Esophagus muscularis mucosa (tissue), 4 donors: ENCODE results near the gene MND1. TPM values are rescaled to one million over a fixed set of nuclear protein-coding genes. Genes with fewer than 3 reads are reported as not detected.

ENCODE experiments used
- DNase-seq: peaks from one replicate; pipeline ENCODE4 v3.0.0-alpha.2; 2017; ENCODE audit errors: extremely low spot score
- H3K27ac ChIP-seq, 4 donors: fragments of 200-600 bp; sonication (generic); replicated peaks in 1 of 4; 1 replicate in 3 of 4; 2 replicates in 1 of 4; pipeline ENCODE4 v1.5.1; 2016 to 2019; ENCODE audit warnings: mild to moderate bottlenecking in 1 of 4
- H3K27me3 ChIP-seq, 4 donors: fragments of 200-600 bp; sonication (generic); one replicate each; pipeline versions ENCODE4 v1.5.1 to v1.6.0; 2016 to 2019
- H3K36me3 ChIP-seq, 4 donors: fragments of 200-600 bp; sonication (generic); one replicate each; pipeline ENCODE4 v1.5.1; 2016 to 2019
- H3K4me1 ChIP-seq, 4 donors: fragments of 200-600 bp; sonication (generic); one replicate each; pipeline ENCODE4 v1.5.1; 2016 to 2019
- H3K4me3 ChIP-seq, 4 donors: fragments of 200-600 bp; sonication (generic); 1 replicate in 2 of 4; 2 replicates in 2 of 4; pipeline ENCODE4 v1.5.1; 2016 to 2019; ENCODE audit warnings: mild to moderate bottlenecking in 4 of 4, moderate library complexity in 1 of 4
- H3K9me3 ChIP-seq, 4 donors: fragments of 200-600 bp; sonication (generic); 1 replicate in 3 of 4; 2 replicates in 1 of 4; pipeline ENCODE4 v1.5.1; 2016 to 2019
- EP300 ChIP-seq: sonication (generic); formaldehyde crosslinking; IDR thresholded peaks from one replicate; pipeline ENCODE4 v1.6.1; 2017; ENCODE audit warnings: antibody characterized with exemption
- POLR2A ChIP-seq: fragments of 450-650 bp; IDR thresholded peaks from one replicate; pipeline ENCODE4 v1.6.1; 2017; ENCODE audit warnings: antibody characterized with exemption, moderate library complexity, mild to moderate bottlenecking, low read depth
- POLR2AphosphoS5 ChIP-seq, 2 donors: sonication (generic); formaldehyde crosslinking; IDR thresholded peaks; one replicate each; pipeline ENCODE4 v1.6.1; 2017; ENCODE audit warnings: antibody characterized with exemption in 2 of 2
- WGBS: methylation state at CpG from one replicate; pipeline ENCODE4 v1.1.5; 2018; 5-methylcytosine and 5-hydroxymethylcytosine counted together
- intact Hi-C: fragments of 100-400 bp; cut with DNase I; formaldehyde crosslinking; loops from one replicate; pipeline ENCODE4 v1.15.1; 2023
- total RNA-seq, 4 donors: library from RNA; depleted of rRNA; stranded (reverse); fragments of >200 nt; gene quantifications; one replicate each; pipeline versions ENCODE4 v1.1.0 to v1.2.1, GENCODE V29; 2016
- TF ChIP-seq, protein P1 (sequence below), 3 experiments: fragments of 200-600 bp in 2 of 3; fragments of 450-650 bp in 1 of 3; sonication (generic) in 2 of 3; IDR thresholded peaks; one replicate each; pipeline ENCODE4 v1.5.1; 2017 to 2019; ENCODE audit warnings: antibody characterized with exemption in 3 of 3, mild to moderate bottlenecking in 2 of 3, moderate library complexity in 1 of 3

Gene MND1
- total RNA-seq, 4 donors from 2014 or later: 0.99 TPM; not detected in 3

DNA sequence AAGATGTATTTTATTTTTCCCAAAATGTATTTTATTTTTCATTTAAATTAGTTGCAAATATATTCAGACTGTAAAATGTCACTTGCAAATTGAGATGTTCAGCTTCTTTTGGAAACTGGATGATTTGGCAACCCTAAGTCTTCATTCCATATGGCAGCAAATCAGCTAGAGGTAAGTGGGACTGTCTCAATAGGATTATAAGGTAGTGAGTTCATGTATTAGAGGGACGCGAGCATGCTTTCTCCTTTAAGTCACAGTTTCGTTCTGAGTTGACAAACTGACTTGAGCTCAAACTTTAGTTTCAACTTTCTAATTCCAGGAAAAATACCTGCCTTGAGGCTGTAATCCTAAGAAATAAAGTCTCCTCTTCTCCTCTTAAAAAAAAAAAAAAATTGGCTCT is 77.5 kb downstream of the MND1 start:
- intact Hi-C loops: no loop called here
- 85% methylated on average over 3 of the region's 3 CpGs for WGBS

DNA sequence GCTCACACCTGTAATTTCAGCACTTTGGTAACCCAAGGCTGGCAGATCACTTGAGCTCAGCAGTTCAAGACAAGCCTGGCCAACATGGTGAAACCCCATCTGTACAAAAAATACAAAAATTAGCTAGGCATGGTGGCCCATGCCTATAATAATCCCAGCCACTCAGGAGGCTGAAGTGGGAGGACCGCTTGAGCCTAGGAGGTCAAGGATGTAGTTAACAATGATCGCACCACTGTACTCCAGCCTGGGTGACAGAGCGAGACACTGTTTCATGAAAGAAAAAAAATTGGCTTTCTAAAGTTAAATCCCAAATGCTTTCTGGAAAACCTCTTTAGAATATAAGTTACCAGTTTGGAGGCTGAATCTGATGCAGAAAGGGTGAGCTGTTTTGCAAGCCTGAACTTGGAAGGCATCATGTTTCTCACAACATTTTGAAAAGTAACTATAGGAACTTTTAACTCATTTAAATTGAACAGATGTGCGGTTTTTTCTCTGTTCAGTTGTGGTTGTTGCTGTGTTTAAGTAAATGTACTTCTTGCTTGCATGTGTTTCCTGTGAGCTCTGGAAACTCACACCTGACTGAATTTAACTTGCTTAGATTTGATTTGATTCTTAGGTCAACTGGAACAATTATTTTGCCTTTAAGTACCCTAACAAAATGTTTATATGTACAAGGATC is 81.9 kb downstream of the MND1 start:
- no peaks in the 10 kb centered on the region for H3K27me3 ChIP-seq
- no peak overlapping the region for H3K27ac ChIP-seq
- 93% methylated on average over 4 of the region's 4 CpGs for whole genome bisulfite sequencing
- TF ChIP-seq, protein P1, sequence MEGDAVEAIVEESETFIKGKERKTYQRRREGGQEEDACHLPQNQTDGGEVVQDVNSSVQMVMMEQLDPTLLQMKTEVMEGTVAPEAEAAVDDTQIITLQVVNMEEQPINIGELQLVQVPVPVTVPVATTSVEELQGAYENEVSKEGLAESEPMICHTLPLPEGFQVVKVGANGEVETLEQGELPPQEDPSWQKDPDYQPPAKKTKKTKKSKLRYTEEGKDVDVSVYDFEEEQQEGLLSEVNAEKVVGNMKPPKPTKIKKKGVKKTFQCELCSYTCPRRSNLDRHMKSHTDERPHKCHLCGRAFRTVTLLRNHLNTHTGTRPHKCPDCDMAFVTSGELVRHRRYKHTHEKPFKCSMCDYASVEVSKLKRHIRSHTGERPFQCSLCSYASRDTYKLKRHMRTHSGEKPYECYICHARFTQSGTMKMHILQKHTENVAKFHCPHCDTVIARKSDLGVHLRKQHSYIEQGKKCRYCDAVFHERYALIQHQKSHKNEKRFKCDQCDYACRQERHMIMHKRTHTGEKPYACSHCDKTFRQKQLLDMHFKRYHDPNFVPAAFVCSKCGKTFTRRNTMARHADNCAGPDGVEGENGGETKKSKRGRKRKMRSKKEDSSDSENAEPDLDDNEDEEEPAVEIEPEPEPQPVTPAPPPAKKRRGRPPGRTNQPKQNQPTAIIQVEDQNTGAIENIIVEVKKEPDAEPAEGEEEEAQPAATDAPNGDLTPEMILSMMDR (IDR thresholded peaks at IDR 0.05): no peak
- TF ChIP-seq POLR2AphosphoS5 (IDR thresholded peaks at IDR 0.05) (no peak), POLR2A (no peak), EP300 (no peak)
- intact Hi-C loops: no loop called here
- peaks cover 0 to 32% (median 24%) of the 10 kb centered on the region in 4 donors for H3K4me1 ChIP-seq
- H3K9me3 ChIP-seq: no peaks in the 10 kb centered on the region
- no peak overlapping the region for H3K4me3 ChIP-seq
- no peaks in the 10 kb centered on the region for H3K36me3 ChIP-seq
- DNase-seq: no peak

More for the DNA sequence above, 77.5 kb downstream of the MND1 start:
- Histone ChIP-seq H3K36me3 (no peaks in the 10 kb centered on the region), H3K9me3 (no peaks in the 10 kb centered on the region), H3K27ac (no peak overlapping the region), H3K4me3 (no peak overlapping the region), H3K27me3 (no peaks in the 10 kb centered on the region), H3K4me1 (peaks cover 0 to 4% (median 2%) of the 10 kb centered on the region in 4 donors)
- no peak for DNase-seq
- TF ChIP-seq POLR2AphosphoS5 (IDR thresholded peaks at IDR 0.05) (no peak), POLR2A (no peak), EP300 (no peak)
- TF ChIP-seq, protein P1 (IDR thresholded peaks at IDR 0.05): no peak

- H3K4me1 ChIP-seq: peaks cover 0 to 32% (median 24%) of the 10 kb centered on the region in 4 donors
These were observed 83.0 kb downstream of the MND1 start for GRCh38 chr4:153427363-153428071.

DNA sequence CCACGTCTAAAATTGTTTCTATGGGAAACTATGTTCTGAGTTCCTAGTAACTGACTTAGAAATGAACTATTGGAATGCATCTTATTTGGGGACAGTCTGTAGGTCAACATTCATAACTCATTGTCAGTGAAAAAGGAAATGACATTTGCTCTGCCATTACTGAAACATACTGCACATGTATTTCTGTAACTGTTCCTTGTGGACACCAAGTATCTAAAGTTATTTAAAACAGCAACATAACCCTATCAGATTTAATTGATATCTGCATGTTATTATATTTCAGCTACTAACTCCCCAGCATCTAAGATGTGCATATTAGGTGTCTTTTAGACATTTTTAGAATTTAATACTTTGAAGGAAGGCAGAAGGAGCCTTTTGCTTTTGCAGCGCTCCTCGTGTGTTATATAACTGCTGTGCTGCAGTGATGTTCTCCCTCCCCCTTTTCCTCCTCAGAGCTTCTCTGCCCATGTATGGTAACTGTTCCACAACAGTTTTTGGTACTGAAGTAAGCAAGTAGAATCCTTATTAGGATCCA is 84.5 kb downstream of the MND1 start:
- DNase-seq: no peak
- peaks cover 0 to 38% (median 28%) of the 10 kb centered on the region in 4 donors for H3K4me1 ChIP-seq
- H3K27ac ChIP-seq: peak overlapping the region; percentile 41 to 62 (median 51)
- WGBS: 23% methylated on average over 3 of the region's 3 CpGs
- H3K27me3 ChIP-seq: no peaks in the 10 kb centered on the region
- no peak overlapping the region for H3K4me3 ChIP-seq
- TF ChIP-seq POLR2A: no peak
- peak in 1 of 2 donors; percentile 33 for TF ChIP-seq POLR2AphosphoS5 (IDR thresholded peaks at IDR 0.05)
- intact Hi-C loops: no loop called here
- no peaks in the 10 kb centered on the region for H3K9me3 ChIP-seq
- H3K36me3 ChIP-seq: no peaks in the 10 kb centered on the region

More at GRCh38 chr4:153427363-153428071, 83.0 kb downstream of the MND1 start:
- no peak overlapping the region for H3K4me3 ChIP-seq
- intact Hi-C loops: no loop called here
- TF ChIP-seq EP300: no peak
- no peak for TF ChIP-seq POLR2AphosphoS5 (IDR thresholded peaks at IDR 0.05)
- no peak for TF ChIP-seq POLR2A
- TF ChIP-seq, protein P1 (IDR thresholded peaks at IDR 0.05): no peak
- H3K36me3 ChIP-seq: no peaks in the 10 kb centered on the region
- DNase-seq: no peak
- H3K27ac ChIP-seq: peak overlapping the region in 2 of 4 donors; percentile 60 to 62
- no peaks in the 10 kb centered on the region for H3K9me3 ChIP-seq
- H3K27me3 ChIP-seq: no peaks in the 10 kb centered on the region
- 92% methylated on average over 4 of the region's 4 CpGs for WGBS
